NCI-H2107 treated with DMSO at 0.1 percent for 48 hours (cell line): ENCODE data around the gene CASP3.
"Not testable (repeated sequence)": the region's sequence is repeated elsewhere in the genome, so short reads cannot be mapped to it uniquely, and the experiment has no call there.

Source experiments
- DNase-seq: peaks from one replicate; lab custom pipeline; 2025; ENCODE audit not compliant: unreplicated experiment; lab: John Stamatoyannopoulos, UW

The CASP3 gene

DNA sequence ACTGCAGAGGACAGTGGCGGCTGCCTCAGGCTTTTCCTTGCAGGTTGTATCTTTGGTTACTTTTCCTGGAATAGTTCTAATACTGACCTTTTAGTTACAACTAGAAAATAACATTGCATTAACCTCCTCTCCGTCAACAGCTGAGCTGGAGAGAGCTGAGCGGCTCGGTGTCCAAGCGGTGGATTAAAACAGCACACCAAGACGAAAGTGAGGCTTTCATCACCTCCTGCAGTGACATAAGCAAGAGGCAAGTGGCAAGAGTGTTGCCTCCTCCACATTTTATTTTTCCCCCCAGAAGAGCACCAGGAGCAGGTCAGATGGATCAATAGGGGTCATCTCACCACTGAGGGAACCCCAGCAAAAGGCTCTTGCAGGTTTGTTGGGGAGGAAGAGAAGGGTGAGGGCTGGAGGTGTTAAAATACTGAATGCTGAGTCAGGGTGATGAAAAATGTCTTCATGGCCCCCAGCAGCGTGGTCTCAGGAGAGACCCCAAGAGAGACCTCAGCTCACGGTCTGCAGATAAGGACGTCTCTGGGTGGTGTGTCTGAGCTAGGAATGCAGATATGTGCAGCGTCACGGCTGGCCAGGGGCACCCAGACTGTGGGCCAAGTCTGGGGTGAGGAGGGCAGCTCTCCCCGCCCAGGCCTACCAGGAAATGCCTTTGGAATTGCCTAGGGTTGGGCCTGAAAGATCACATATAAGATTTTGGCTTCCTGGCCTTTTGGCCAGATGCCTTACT lies 50.3 kb downstream of the CASP3 start:
- DNase-seq: no peak

GRCh38 chr4:184596617-184597185 lies 52.5 kb downstream of the CASP3 start:
- no peak for DNase-seq

DNA sequence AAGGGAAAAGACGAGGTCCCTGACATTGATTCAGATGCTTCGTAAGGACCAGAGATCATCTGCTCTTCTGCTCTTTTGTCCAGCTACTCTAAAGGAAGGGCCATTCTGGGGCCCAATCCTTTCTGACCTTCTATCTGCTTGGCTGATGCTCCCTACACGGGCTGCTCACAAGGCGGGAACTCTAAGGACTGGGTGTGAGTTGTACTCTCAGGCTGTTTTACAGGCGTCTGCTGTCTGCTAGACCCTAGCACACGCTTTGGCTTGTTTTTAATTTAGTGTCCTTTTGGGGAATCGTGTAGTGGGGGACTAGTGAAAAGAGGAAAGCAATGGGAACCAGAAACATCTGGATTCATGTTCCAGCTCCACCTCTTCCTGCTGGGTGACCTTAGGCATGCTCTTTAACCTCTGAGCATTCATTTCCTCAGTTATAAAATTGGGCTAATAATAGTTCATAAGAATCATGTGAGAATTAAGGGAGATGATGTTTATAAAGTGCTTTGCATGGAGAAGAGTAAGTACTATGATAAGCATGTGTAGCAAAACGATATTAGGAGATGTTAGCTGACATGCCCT lies 53.1 kb downstream of the CASP3 start:
- no peak for DNase-seq

GRCh38 chr4:184595430-184595829 lies 53.8 kb downstream of the CASP3 start:
- no peak for DNase-seq

GRCh38 chr4:184593461-184593860 lies 55.8 kb downstream of the CASP3 start:
- no peak for DNase-seq

DNA sequence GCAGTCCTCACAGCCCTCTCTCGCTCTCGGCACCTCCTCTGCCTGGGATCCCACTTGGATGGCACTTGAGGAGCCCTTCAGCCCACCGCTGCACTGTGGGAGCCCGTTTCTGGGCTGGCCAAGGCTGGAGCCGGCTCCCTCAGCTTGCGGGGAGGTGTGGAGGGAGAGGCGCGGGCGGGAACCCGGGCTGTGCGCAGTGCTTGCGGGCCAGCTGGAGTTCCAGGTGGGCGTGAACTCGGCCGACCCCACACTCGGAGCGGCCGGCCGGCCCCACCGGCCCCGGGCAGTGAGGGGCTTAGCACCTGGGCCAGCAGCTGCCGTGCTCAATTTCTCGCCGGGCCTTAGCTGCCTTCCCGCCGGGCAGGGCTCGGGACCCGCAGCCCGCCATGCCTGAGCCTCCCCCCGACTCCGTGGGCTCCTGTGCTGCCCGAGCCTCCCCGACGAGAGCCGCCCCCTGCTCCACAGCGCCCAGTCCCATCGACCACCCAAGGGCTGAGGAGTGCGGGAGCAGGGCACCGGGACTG lies 57.4 kb downstream of the CASP3 start:
- not testable (repeated sequence) for DNase-seq

GRCh38 chr4:184591070-184591677 lies 58.1 kb downstream of the CASP3 start:
- DNase-seq: no peak

GRCh38 chr4:184590196-184590595 lies 59.1 kb downstream of the CASP3 start:
- DNase-seq: no peak

DNA sequence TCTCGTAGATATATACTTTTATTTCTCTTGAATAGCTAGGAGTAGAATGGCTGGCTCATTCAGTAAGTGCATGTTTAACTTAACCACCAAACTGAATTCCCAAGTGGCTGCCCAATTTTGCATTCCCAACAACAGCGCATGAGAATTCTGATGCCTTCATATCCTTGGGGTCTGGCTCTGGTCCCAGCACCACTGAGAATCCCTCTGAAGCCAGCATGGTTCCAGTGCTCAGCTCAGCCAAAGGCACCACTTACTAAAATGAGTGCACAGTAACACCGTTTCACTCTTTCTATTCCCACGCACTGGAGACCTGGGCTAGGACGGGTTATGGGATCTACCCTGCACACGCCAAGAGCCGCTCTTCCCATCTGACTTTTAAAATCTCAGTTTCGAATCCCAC lies 60.4 kb downstream of the CASP3 start:
- DNase-seq: no peak

DNA sequence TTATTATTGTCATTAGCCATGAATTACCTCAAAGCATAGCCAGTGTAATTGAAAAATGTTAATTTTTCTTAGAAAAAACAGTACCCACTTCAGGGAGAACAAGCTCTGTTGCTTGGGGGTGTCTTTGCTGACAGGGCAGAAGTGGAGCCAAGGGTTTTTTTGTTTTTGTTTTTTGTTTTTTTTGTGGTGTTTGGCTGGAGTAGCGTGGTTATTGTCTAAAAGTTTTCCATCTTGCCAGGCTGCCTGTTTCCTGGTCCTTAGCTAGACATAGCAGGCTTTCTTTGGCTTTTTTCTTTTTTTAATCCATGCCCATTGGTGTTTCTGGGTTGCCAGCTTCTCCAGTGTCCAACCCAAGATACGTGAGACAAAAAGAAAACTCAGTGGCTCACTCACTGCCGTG lies 61.5 kb downstream of the CASP3 start:
- DNase-seq: no peak

DNA sequence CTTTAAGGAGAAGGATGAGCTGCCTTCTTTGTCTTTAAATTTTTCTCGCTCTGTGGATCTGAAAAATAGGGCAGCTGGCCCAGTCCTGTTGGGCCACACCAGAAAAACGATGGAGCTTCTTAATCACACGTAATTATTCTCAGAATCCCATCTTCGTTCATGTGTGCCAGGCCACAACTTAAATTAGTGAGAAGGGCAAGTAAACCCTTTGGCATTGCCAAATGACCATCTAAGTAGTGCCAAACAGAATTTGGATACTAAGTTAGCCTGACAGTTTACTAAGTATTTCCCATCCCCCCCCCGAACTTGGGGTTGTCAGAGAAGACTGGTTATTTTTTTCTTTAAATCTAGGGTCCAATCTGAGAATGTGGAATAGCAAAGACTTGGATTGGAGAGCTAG lies 62.0 kb downstream of the CASP3 start:
- DNase-seq: no peak

- DNase-seq: no peak
These were observed 65.3 kb downstream of the CASP3 start for GRCh38 chr4:184583738-184584502.
